Measurements from ENCODE around the gene DSCAM. TPM values are rescaled to one million over a fixed set of nuclear protein-coding genes. Genes with fewer than 3 reads are reported as not detected.
A peak's percentile ranks its signal among the peaks of the same experiment; 100 is the strongest.

The DSCAM gene
- polyA plus RNA-seq, 3 donors, result not detected

GRCh38 chr21:40844935-40845334 is 2.0 kb downstream of the DSCAM start:
- no peak for DNase-seq
- no peak overlapping the region for H3K4me2 ChIP-seq (replicated peaks; ENCODE audit: extremely low read depth, low read length, poor library complexity, severe bottlenecking)
- Mint-ChIP-seq H3K4me1 (no peaks in the 10 kb centered on the region), H3K36me3 (peaks cover 0 to 2% of the 10 kb centered on the region in 2 donors), H3K9me3 (peaks cover 0 to 4% (median 2%) of the 10 kb centered on the region in 7 donors), H3K27me3 (ENCODE audit: low read depth in 3 of 3) (peaks cover 47 to 67% (median 56%) of the 10 kb centered on the region in 3 donors), H3K27ac (no peak overlapping the region), H3K4me3 (no peak overlapping the region)
- no peak overlapping the region for H3K4me3 ChIP-seq (replicated peaks in 1 of 3; ENCODE audit: low read depth in 2 of 3, low read length in 3 of 3)
- no peaks in the 10 kb centered on the region for H3K79me2 ChIP-seq (ENCODE audit: insufficient read depth, low read length)
- TF ChIP-seq, protein P1, sequence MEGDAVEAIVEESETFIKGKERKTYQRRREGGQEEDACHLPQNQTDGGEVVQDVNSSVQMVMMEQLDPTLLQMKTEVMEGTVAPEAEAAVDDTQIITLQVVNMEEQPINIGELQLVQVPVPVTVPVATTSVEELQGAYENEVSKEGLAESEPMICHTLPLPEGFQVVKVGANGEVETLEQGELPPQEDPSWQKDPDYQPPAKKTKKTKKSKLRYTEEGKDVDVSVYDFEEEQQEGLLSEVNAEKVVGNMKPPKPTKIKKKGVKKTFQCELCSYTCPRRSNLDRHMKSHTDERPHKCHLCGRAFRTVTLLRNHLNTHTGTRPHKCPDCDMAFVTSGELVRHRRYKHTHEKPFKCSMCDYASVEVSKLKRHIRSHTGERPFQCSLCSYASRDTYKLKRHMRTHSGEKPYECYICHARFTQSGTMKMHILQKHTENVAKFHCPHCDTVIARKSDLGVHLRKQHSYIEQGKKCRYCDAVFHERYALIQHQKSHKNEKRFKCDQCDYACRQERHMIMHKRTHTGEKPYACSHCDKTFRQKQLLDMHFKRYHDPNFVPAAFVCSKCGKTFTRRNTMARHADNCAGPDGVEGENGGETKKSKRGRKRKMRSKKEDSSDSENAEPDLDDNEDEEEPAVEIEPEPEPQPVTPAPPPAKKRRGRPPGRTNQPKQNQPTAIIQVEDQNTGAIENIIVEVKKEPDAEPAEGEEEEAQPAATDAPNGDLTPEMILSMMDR (IDR thresholded peaks at IDR 0.05), result no peak
- H3K4me1 ChIP-seq (ENCODE audit: control insufficient read depth in 1 of 2, insufficient read depth in 2 of 2, low read length in 2 of 2), result no peaks in the 10 kb centered on the region
- 83% methylated on average over 3 of the region's 5 CpGs for WGBS (ENCODE audit: insufficient coverage)
- peaks cover 23 to 72% of the 10 kb centered on the region in 2 donors for H3K27me3 ChIP-seq (ENCODE audit: control insufficient read depth in 2 of 2, insufficient read depth in 2 of 2, low read length in 2 of 2)
- H3K36me3 ChIP-seq (replicated peaks in 1 of 2; ENCODE audit: control insufficient read depth in 1 of 2, insufficient read depth in 2 of 2, low read length in 2 of 2), result no peaks in the 10 kb centered on the region
- intact Hi-C loops (cut with micrococcal nuclease), result no loop called here
- H3K27ac ChIP-seq (ENCODE audit: low read depth in 1 of 2, low read length in 2 of 2), result no peak overlapping the region
- no peaks in the 10 kb centered on the region for H4K20me1 ChIP-seq (ENCODE audit: insufficient read depth, low read length)
- no peak overlapping the region for H2AFZ ChIP-seq (ENCODE audit: insufficient read depth, low read depth, low read length, poor library complexity, severe bottlenecking)
- H3K9me3 ChIP-seq (replicated peaks in 1 of 2; ENCODE audit: control insufficient read depth in 1 of 2, insufficient read depth in 1 of 2, low read length in 2 of 2), result no peaks in the 10 kb centered on the region
- no peak overlapping the region for H3K9ac ChIP-seq (ENCODE audit: insufficient read depth, low read length, poor library complexity, severe bottlenecking)

- Histone ChIP-seq H3K4me2 (replicated peaks; ENCODE audit: extremely low read depth, low read length, poor library complexity, severe bottlenecking) (no peak overlapping the region), H3K36me3 (replicated peaks in 1 of 2; ENCODE audit: control insufficient read depth in 1 of 2, insufficient read depth in 2 of 2, low read length in 2 of 2) (no peaks in the 10 kb centered on the region), H4K20me1 (ENCODE audit: insufficient read depth, low read length) (no peaks in the 10 kb centered on the region), H3K9me3 (replicated peaks in 1 of 2; ENCODE audit: control insufficient read depth in 1 of 2, insufficient read depth in 1 of 2, low read length in 2 of 2) (no peaks in the 10 kb centered on the region), H3K27me3 (ENCODE audit: control insufficient read depth in 2 of 2, insufficient read depth in 2 of 2, low read length in 2 of 2) (peaks cover 20 to 59% of the 10 kb centered on the region in 2 donors), H3K4me1 (ENCODE audit: control insufficient read depth in 1 of 2, insufficient read depth in 2 of 2, low read length in 2 of 2) (no peaks in the 10 kb centered on the region), H3K79me2 (ENCODE audit: insufficient read depth, low read length) (no peaks in the 10 kb centered on the region), H3K9ac (ENCODE audit: insufficient read depth, low read length, poor library complexity, severe bottlenecking) (no peak overlapping the region), H3K4me3 (replicated peaks in 1 of 3; ENCODE audit: low read depth in 2 of 3, low read length in 3 of 3) (no peak overlapping the region), H3K27ac (ENCODE audit: low read depth in 1 of 2, low read length in 2 of 2) (no peak overlapping the region), H2AFZ (ENCODE audit: insufficient read depth, low read depth, low read length, poor library complexity, severe bottlenecking) (no peak overlapping the region)
- Mint-ChIP-seq H3K4me1 (no peaks in the 10 kb centered on the region), H3K4me3 (peak overlapping the region in 1 of 2 donors; percentile 61), H3K36me3 (peaks cover 0 to 2% of the 10 kb centered on the region in 2 donors), H3K9me3 (peaks cover 0 to 6% (median 2%) of the 10 kb centered on the region in 7 donors), H3K27me3 (ENCODE audit: low read depth in 3 of 3) (peaks cover 39 to 50% (median 45%) of the 10 kb centered on the region in 3 donors), H3K27ac (no peak overlapping the region)
- DNase-seq, result no peak
- intact Hi-C loops (cut with micrococcal nuclease), result no loop called here
- WGBS (ENCODE audit: insufficient coverage), result 50% methylated on average over 11 of the region's 11 CpGs
- TF ChIP-seq, protein P1 (IDR thresholded peaks at IDR 0.05), result no peak
Observed at GRCh38 chr21:40842197-40842552, 4.8 kb downstream of the DSCAM start.
